IMR-90 (cell line): ENCODE data around the gene ALOX12. TPM values are rescaled to one million over a fixed set of nuclear protein-coding genes. Genes with fewer than 3 reads are reported as not detected.

Experiments used
- ATAC-seq: fragments of 200-7000 bp; cut with Tn5 transposase; 2 replicates; pipeline ENCODE4 v1.9.1; 2020; ENCODE audit warnings: low read depth, mild to moderate bottlenecking, moderate library complexity
- BruUV-seq: library from RNA; stranded (reverse); fragments of 400-500 nt; replicated peaks from 2 replicates; lab custom pipeline; 2021; lab: Mats Ljungman, UMichigan
- CTCF ChIA-PET: fragments of 300-600 bp; formaldehyde crosslinking; extraction: SDS; loops from one replicate; lab custom pipeline; 2021; ENCODE audit warnings: antibody characterized with exemption; lab: Yijun Ruan, JAX
- POLR2A ChIA-PET: fragments of 300-600 bp; sonication (Branson Sonifier 250); formaldehyde crosslinking; loops from one replicate; lab custom pipeline; 2022; ENCODE audit warnings: antibody characterized with exemption; ENCODE audit not compliant: unreplicated experiment; lab: Charles Lee
- DNase-seq: peaks from one replicate; pipeline ENCODE4 v3.0.0; 2013
- H2AFZ ChIP-seq: replicated peaks from 2 replicates; pipeline ENCODE3; 2013; ENCODE audit warnings: low read length, mild to moderate bottlenecking; ENCODE audit not compliant: poor library complexity
- H2AK5ac ChIP-seq: 2 replicates; pipeline ENCODE4 v1.6.1; 2013; ENCODE audit warnings: low read depth, low read length, inconsistent platforms
- H2AK9ac ChIP-seq: replicated peaks from 2 replicates; pipeline ENCODE3; 2013; ENCODE audit warnings: mild to moderate bottlenecking, low read depth, low read length, moderate library complexity; ENCODE audit not compliant: poor library complexity
- H2BK120ac ChIP-seq: 2 replicates; pipeline ENCODE4 v1.6.1; 2013; ENCODE audit warnings: low read depth, low read length, inconsistent platforms
- H2BK15ac ChIP-seq: 3 replicates; pipeline ENCODE4 v1.6.1; 2013; ENCODE audit warnings: low read depth, low read length, inconsistent platforms
- H2BK20ac ChIP-seq: 2 replicates; pipeline ENCODE4 v1.6.1; 2013; ENCODE audit warnings: low read depth, mild to moderate bottlenecking, inconsistent platforms, low read length, moderate library complexity
- H2BK5ac ChIP-seq: 2 replicates; pipeline ENCODE4 v1.6.1; 2013; ENCODE audit warnings: mild to moderate bottlenecking, low read depth, low read length, inconsistent platforms; ENCODE audit not compliant: poor library complexity, severe bottlenecking
- H3K14ac ChIP-seq: replicated peaks from 2 replicates; pipeline ENCODE4 v1.6.1; 2013; ENCODE audit warnings: low read depth, low read length, inconsistent platforms
- H3K18ac ChIP-seq: 2 replicates; pipeline ENCODE4 v1.6.1; 2013; ENCODE audit warnings: low read depth, low read length, control low read depth
- H3K23ac ChIP-seq: 2 replicates; pipeline ENCODE4 v1.6.1; 2013; ENCODE audit warnings: low read depth, low read length, inconsistent platforms
- H3K27ac ChIP-seq: 2 replicates; pipeline ENCODE4 v1.5.1; 2013; ENCODE audit warnings: mild to moderate bottlenecking, control low read depth, low read length; ENCODE audit not compliant: insufficient read depth
- H3K27me3 ChIP-seq: 2 replicates; pipeline ENCODE4 v1.6.1; 2013; ENCODE audit warnings: low read length; ENCODE audit not compliant: control insufficient read depth, insufficient read depth
- H3K36me3 ChIP-seq: 2 replicates; pipeline ENCODE4 v1.6.1; 2013; ENCODE audit warnings: low read length, mixed read lengths; ENCODE audit not compliant: control insufficient read depth, insufficient read depth
- H3K4ac ChIP-seq: 2 replicates; pipeline ENCODE4 v1.6.1; 2013; ENCODE audit warnings: low read depth, low read length, inconsistent platforms
- H3K4me1 ChIP-seq: 2 replicates; pipeline ENCODE4 v1.6.1; 2013; ENCODE audit warnings: low read length, mixed read lengths; ENCODE audit not compliant: control insufficient read depth, insufficient read depth
- H3K4me2 ChIP-seq: 2 replicates; pipeline ENCODE4 v1.6.1; 2013; ENCODE audit warnings: low read depth, mild to moderate bottlenecking, control low read depth, low read length, moderate library complexity
- H3K4me3 ChIP-seq: 2 replicates; pipeline ENCODE4 v1.5.1; 2013; ENCODE audit warnings: low read depth, mild to moderate bottlenecking, control low read depth, low read length, moderate library complexity; ENCODE audit not compliant: insufficient read depth
- H3K56ac ChIP-seq: 2 replicates; pipeline ENCODE4 v1.6.1; 2013; ENCODE audit warnings: low read length, inconsistent platforms; ENCODE audit not compliant: insufficient read depth; ENCODE audit errors: extremely low read depth
- H3K79me1 ChIP-seq, 2 experiments: 2 replicates each; pipeline ENCODE4 v1.6.1; 2013; ENCODE audit warnings: low read length in 2 of 2, inconsistent platforms in 1 of 2, low read depth in 1 of 2
- H3K9ac ChIP-seq: 2 replicates; pipeline ENCODE4 v1.6.1; 2013; ENCODE audit warnings: low read depth, low read length, control low read depth
- H3K9me1 ChIP-seq: 2 replicates; pipeline ENCODE4 v1.6.1; 2013; ENCODE audit warnings: low read length, inconsistent platforms; ENCODE audit not compliant: insufficient read depth
- H3K9me3 ChIP-seq: 2 replicates; pipeline ENCODE4 v1.6.1; 2013; ENCODE audit warnings: low read length; ENCODE audit not compliant: control insufficient read depth, insufficient read depth
- H4K20me1 ChIP-seq: 2 replicates; pipeline ENCODE4 v1.6.1; 2013; ENCODE audit warnings: low read length, inconsistent platforms; ENCODE audit not compliant: insufficient read depth
- H4K5ac ChIP-seq: 2 replicates; pipeline ENCODE4 v1.6.1; 2013; ENCODE audit warnings: mild to moderate bottlenecking, low read depth, low read length, control low read depth
- H4K8ac ChIP-seq, 2 experiments: 2 replicates each; pipeline ENCODE4 v1.6.1; 2013; ENCODE audit warnings: low read depth in 2 of 2, low read length in 2 of 2, control low read depth in 1 of 2, inconsistent platforms in 1 of 2
- H4K91ac ChIP-seq: 2 replicates; pipeline ENCODE4 v1.6.1; 2013; ENCODE audit warnings: low read depth, low read length, inconsistent platforms; ENCODE audit not compliant: insufficient read depth
- BHLHE40 ChIP-seq: fragments of 150-350 bp; IDR thresholded peaks from 2 replicates; pipeline ENCODE4 v1.6.1; 2016; ENCODE audit warnings: mild to moderate bottlenecking, low read depth, low read length
- CEBPB ChIP-seq: IDR thresholded peaks from 2 replicates; pipeline ENCODE4 v1.6.1; 2012; ENCODE audit warnings: low read depth, low read length, improper control_type of control experiment
- CHD1 ChIP-seq: IDR thresholded peaks from 2 replicates; pipeline ENCODE4 v1.6.1; 2012; ENCODE audit warnings: low read depth, low read length, improper control_type of control experiment
- FOS ChIP-seq: fragments of 150-350 bp; IDR thresholded peaks from 2 replicates; pipeline ENCODE4 v1.6.1; 2016; ENCODE audit warnings: low read depth, low read length
- MAFK ChIP-seq: IDR thresholded peaks from 2 replicates; pipeline ENCODE4 v1.6.1; 2012; ENCODE audit warnings: low read depth, low read length, improper control_type of control experiment
- MAZ ChIP-seq: IDR thresholded peaks from 2 replicates; pipeline ENCODE4 v1.6.1; 2012; ENCODE audit warnings: low read depth, mild to moderate bottlenecking, low read length, improper control_type of control experiment, moderate library complexity, borderline replicate concordance
- MXI1 ChIP-seq: IDR thresholded peaks from 2 replicates; pipeline ENCODE4 v1.6.1; 2012; ENCODE audit warnings: low read depth, mild to moderate bottlenecking, low read length, moderate library complexity, borderline replicate concordance
- NFE2L2 ChIP-seq: fragments of 150-350 bp; IDR thresholded peaks from 2 replicates; pipeline ENCODE4 v1.6.1; 2016; ENCODE audit warnings: low read depth, mild to moderate bottlenecking, low read length
- POLR2A ChIP-seq: IDR thresholded peaks from 2 replicates; pipeline ENCODE4 v1.6.1; 2012; ENCODE audit warnings: mild to moderate bottlenecking, low read depth, low read length
- RAD21 ChIP-seq: IDR thresholded peaks from 2 replicates; pipeline ENCODE4 v1.6.1; 2012; ENCODE audit warnings: low read length, improper control_type of control experiment
- RCOR1 ChIP-seq: IDR thresholded peaks from 2 replicates; pipeline ENCODE4 v1.6.1; 2012; ENCODE audit warnings: mild to moderate bottlenecking, low read length, improper control_type of control experiment; ENCODE audit not compliant: insufficient replicate concordance
- RFX5 ChIP-seq: IDR thresholded peaks from 2 replicates; pipeline ENCODE4 v1.8.0; 2012; ENCODE audit warnings: low read depth, mild to moderate bottlenecking, low read length, moderate library complexity
- SMC3 ChIP-seq: fragments of 150-350 bp; IDR thresholded peaks from 2 replicates; pipeline ENCODE4 v1.6.1; 2016; ENCODE audit warnings: low read depth, mild to moderate bottlenecking, antibody characterized with exemption, low read length, moderate library complexity
- WGBS, 2 experiments: methylation state at CpG; one replicate each; pipeline versions ENCODE4 v1.1.5 to v1.1.7; 2013; ENCODE audit warnings: missing lambda C conversion rate in 2 of 2; ENCODE audit not compliant: insufficient read length in 1 of 2; ENCODE audit errors: extremely low coverage in 2 of 2; 5-methylcytosine and 5-hydroxymethylcytosine counted together
- dilution Hi-C: fragments of 300-500 bp; cut with HindIII; formaldehyde crosslinking; loops from one replicate; pipeline ENCODE4 v1.14.3; 2018; ENCODE audit warnings: low sequenced_read_pairs; ENCODE audit not compliant: unreplicated experiment
- in situ Hi-C: fragments of 300-500 bp; cut with MboI; formaldehyde crosslinking; loops from 3 replicates; pipeline ENCODE4 v1.14.3; 2019; ENCODE audit warnings: low sequenced_read_pairs, inconsistent platforms, mixed read lengths
- intact Hi-C: fragments of 100-400 bp; cut with micrococcal nuclease; formaldehyde crosslinking; loops from 2 replicates; pipeline ENCODE4 v1.10.0; 2022
- polyA plus RNA-seq, 3 experiments: library from polyadenylated mRNA; depleted of rRNA; stranded (reverse); fragments of >200 nt; gene quantifications; 2 replicates each; pipeline ENCODE4 v1.2.3, GENCODE V29; 2012; ENCODE audit warnings: low replicate concordance in 1 of 3
- total RNA-seq: library from RNA; depleted of rRNA; stranded (reverse); fragments of >200 nt; gene quantifications from 2 replicates; pipeline ENCODE4 v1.2.3, GENCODE V29; 2012
- TF ChIP-seq, protein P1 (sequence below): fragments of 150-350 bp; IDR thresholded peaks from 2 replicates; pipeline ENCODE4 v1.6.1; 2017; ENCODE audit warnings: mild to moderate bottlenecking, antibody characterized with exemption, low read length, low read depth
- TF ChIP-seq, protein P2 (sequence below): fragments of 150-350 bp; IDR thresholded peaks from 2 replicates; pipeline ENCODE4 v1.6.1; 2016; ENCODE audit warnings: low read depth, mild to moderate bottlenecking, low read length, moderate library complexity, borderline replicate concordance
- TF ChIP-seq, protein P3 (sequence below): conservative IDR thresholded peaks from 2 replicates; pipeline ENCODE4 v1.5.1; 2012; ENCODE audit warnings: mild to moderate bottlenecking, low read depth, low read length, improper control_type of control experiment

ALOX12 gene
- total and polyA plus RNA-seq, 2 of the 4 experiments (the other 2 are of a cell fraction) = 0.03 TPM; not detected in 1

DNA sequence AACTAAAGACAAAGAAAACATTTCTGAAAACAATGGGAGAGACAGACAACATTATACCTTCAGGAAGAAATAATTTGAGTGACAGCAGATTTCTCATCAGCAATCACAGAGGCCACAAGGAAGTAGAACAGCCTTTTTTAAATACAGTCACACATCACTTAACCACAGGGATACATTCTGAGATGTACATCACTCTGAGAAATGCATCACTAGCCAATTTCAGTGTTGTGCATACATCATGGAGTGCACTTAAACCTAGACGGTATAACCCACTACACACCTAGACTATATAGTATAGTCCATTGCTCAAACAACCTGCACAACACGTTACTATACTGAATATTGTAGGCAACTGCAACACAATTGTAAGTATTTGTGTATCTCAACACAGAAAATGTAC, 24.9 kb upstream of the ALOX12 start:
- in situ Hi-C loops (no loop called here), intact Hi-C loops (no loop called here), dilution Hi-C loops (no loop called here)
- TF ChIP-seq, protein P1, sequence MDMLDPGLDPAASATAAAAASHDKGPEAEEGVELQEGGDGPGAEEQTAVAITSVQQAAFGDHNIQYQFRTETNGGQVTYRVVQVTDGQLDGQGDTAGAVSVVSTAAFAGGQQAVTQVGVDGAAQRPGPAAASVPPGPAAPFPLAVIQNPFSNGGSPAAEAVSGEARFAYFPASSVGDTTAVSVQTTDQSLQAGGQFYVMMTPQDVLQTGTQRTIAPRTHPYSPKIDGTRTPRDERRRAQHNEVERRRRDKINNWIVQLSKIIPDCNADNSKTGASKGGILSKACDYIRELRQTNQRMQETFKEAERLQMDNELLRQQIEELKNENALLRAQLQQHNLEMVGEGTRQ = no peak
- TF ChIP-seq NFE2L2 (no peak), MAFK (no peak), CHD1 (no peak), RCOR1 (no peak), FOS (no peak), POLR2A (no peak), CEBPB (no peak), RFX5 (no peak), RAD21 (no peak), BHLHE40 (no peak), MAZ (no peak), SMC3 (no peak), MXI1 (no peak)
- TF ChIP-seq, protein P2, sequence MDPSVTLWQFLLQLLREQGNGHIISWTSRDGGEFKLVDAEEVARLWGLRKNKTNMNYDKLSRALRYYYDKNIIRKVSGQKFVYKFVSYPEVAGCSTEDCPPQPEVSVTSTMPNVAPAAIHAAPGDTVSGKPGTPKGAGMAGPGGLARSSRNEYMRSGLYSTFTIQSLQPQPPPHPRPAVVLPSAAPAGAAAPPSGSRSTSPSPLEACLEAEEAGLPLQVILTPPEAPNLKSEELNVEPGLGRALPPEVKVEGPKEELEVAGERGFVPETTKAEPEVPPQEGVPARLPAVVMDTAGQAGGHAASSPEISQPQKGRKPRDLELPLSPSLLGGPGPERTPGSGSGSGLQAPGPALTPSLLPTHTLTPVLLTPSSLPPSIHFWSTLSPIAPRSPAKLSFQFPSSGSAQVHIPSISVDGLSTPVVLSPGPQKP = no peak
- TF ChIP-seq, protein P3, sequence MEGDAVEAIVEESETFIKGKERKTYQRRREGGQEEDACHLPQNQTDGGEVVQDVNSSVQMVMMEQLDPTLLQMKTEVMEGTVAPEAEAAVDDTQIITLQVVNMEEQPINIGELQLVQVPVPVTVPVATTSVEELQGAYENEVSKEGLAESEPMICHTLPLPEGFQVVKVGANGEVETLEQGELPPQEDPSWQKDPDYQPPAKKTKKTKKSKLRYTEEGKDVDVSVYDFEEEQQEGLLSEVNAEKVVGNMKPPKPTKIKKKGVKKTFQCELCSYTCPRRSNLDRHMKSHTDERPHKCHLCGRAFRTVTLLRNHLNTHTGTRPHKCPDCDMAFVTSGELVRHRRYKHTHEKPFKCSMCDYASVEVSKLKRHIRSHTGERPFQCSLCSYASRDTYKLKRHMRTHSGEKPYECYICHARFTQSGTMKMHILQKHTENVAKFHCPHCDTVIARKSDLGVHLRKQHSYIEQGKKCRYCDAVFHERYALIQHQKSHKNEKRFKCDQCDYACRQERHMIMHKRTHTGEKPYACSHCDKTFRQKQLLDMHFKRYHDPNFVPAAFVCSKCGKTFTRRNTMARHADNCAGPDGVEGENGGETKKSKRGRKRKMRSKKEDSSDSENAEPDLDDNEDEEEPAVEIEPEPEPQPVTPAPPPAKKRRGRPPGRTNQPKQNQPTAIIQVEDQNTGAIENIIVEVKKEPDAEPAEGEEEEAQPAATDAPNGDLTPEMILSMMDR = no peak
- WGBS, 2 experiments = no CpG with 5 or more reads among the region's 2 CpGs
- H2BK20ac ChIP-seq = no peak overlapping the region
- no peaks in the 10 kb centered on the region for H4K20me1 ChIP-seq
- no peak overlapping the region for H3K14ac ChIP-seq
- H3K27me3 ChIP-seq = no peaks in the 10 kb centered on the region; the same call in 1 of the 2 replicates
- no peak overlapping the region for H3K9ac ChIP-seq
- no peak overlapping the region for H3K4me3 ChIP-seq
- ChIA-PET POLR2A (interaction anchor here (0.6 kb wide), 1 partner anchor 1540 kb away, joined by 18 read pairs; no protein-coding TSS in a partner anchor), CTCF (interaction anchor here (0.6 kb wide), 1 partner anchor 74 kb away, joined by 4 read pairs; no protein-coding TSS in a partner anchor)
- no TSS peak for BruUV-seq
- no peak overlapping the region for H4K8ac ChIP-seq
- no peak overlapping the region for H3K18ac ChIP-seq
- no peaks in the 10 kb centered on the region for H3K4me1 ChIP-seq
- no peaks in the 10 kb centered on the region for H3K79me1 ChIP-seq
- no peak overlapping the region for H3K27ac ChIP-seq
- no peak overlapping the region for H2AFZ ChIP-seq
- no peaks in the 10 kb centered on the region for H3K9me1 ChIP-seq
- no peak overlapping the region for H3K23ac ChIP-seq
- no peak overlapping the region for H2AK9ac ChIP-seq
- H3K4me2 ChIP-seq = no peak overlapping the region
- H2BK15ac ChIP-seq = no peak overlapping the region
- DNase-seq (no peak), ATAC-seq (no peak)
- no peaks in the 10 kb centered on the region for H3K9me3 ChIP-seq
- H3K56ac ChIP-seq = no peak overlapping the region
- H4K5ac ChIP-seq = no peak overlapping the region
- H3K36me3 ChIP-seq = no peaks in the 10 kb centered on the region
- H2AK5ac ChIP-seq = no peak overlapping the region
- H2BK120ac ChIP-seq = no peak overlapping the region
- no peak overlapping the region for H4K91ac ChIP-seq
- H3K4ac ChIP-seq = no peak overlapping the region
- no peak overlapping the region for H2BK5ac ChIP-seq
